GM23338 (cell line): ENCODE results near the gene KCNMA1. TPM values are rescaled to one million over a fixed set of nuclear protein-coding genes. Genes with fewer than 3 reads are reported as not detected.

Source experiments
- ATAC-seq: fragments of 200-7000 bp; cut with Tn5 transposase; 3 replicates; pipeline ENCODE4 v1.9.1; 2020
- DNase-seq: peaks from one replicate; pipeline ENCODE4 v3.0.0-alpha.2; 2015; ENCODE audit warnings: low spot score
- H2AFZ ChIP-seq: fragments of 200-600 bp; sonication (generic); 2 replicates; pipeline ENCODE4 v1.8.0; 2016; ENCODE audit warnings: antibody characterized with exemption, mild to moderate bottlenecking, moderate library complexity
- H3F3A ChIP-seq: fragments of 200-600 bp; sonication (generic); replicated peaks from 2 replicates; pipeline ENCODE4 v1.8.0; 2017; ENCODE audit warnings: antibody characterized with exemption, mixed run types, low read depth
- H3K27ac ChIP-seq: fragments of 200-600 bp; sonication (generic); 2 replicates; pipeline ENCODE4 v1.6.1; 2016; ENCODE audit warnings: low read depth
- H3K27me3 ChIP-seq: fragments of 200-600 bp; sonication (generic); 2 replicates; pipeline ENCODE4 v1.8.0; 2016; ENCODE audit warnings: mild to moderate bottlenecking, mixed run types, moderate library complexity; ENCODE audit not compliant: insufficient read depth
- H3K36me3 ChIP-seq: fragments of 200-600 bp; sonication (generic); 2 replicates; pipeline ENCODE4 v1.8.0; 2016; ENCODE audit warnings: mild to moderate bottlenecking; ENCODE audit not compliant: insufficient read depth
- H3K4me1 ChIP-seq: fragments of 200-600 bp; sonication (generic); 2 replicates; pipeline ENCODE4 v1.8.0; 2016; ENCODE audit warnings: mild to moderate bottlenecking, moderate library complexity; ENCODE audit not compliant: insufficient read depth
- H3K4me2 ChIP-seq: fragments of 200-600 bp; sonication (generic); 2 replicates; pipeline ENCODE4 v1.7.1; 2017; ENCODE audit warnings: mixed run types
- H3K4me3 ChIP-seq: fragments of 200-600 bp; sonication (generic); 2 replicates; pipeline ENCODE4 v1.6.1; 2016; ENCODE audit warnings: mixed run types
- H3K79me2 ChIP-seq: fragments of 200-600 bp; sonication (generic); replicated peaks from 2 replicates; pipeline ENCODE4 v1.8.0; 2017; ENCODE audit warnings: mild to moderate bottlenecking; ENCODE audit not compliant: insufficient read depth
- H3K9me2 ChIP-seq: fragments of 200-600 bp; sonication (generic); 2 replicates; pipeline ENCODE4 v1.8.0; 2017; ENCODE audit not compliant: insufficient read depth
- H4K20me1 ChIP-seq: fragments of 200-600 bp; sonication (generic); replicated peaks from 2 replicates; pipeline ENCODE4 v1.8.0; 2017; ENCODE audit warnings: mild to moderate bottlenecking; ENCODE audit not compliant: insufficient read depth
- H3K27ac Mint-ChIP-seq: 2 replicates; pipeline ENCODE4 v1.8.0; 2020; ENCODE audit warnings: inconsistent platforms, mild to moderate bottlenecking, moderate library complexity, mixed read lengths
- H3K27me3 Mint-ChIP-seq: 3 replicates; pipeline ENCODE4 v1.8.0; 2022; ENCODE audit warnings: low read depth, mild to moderate bottlenecking, moderate library complexity, mixed read lengths, inconsistent platforms; ENCODE audit not compliant: insufficient read depth, poor library complexity
- H3K36me3 Mint-ChIP-seq: 3 replicates; pipeline ENCODE4 v1.8.0; 2021; ENCODE audit warnings: low read depth, mild to moderate bottlenecking, inconsistent platforms, moderate library complexity, mixed read lengths
- H3K4me1 Mint-ChIP-seq: 3 replicates; pipeline ENCODE4 v1.8.0; 2020; ENCODE audit warnings: mild to moderate bottlenecking, inconsistent platforms, mixed read lengths
- H3K4me3 Mint-ChIP-seq: 3 replicates; pipeline ENCODE4 v1.8.0; 2021; ENCODE audit warnings: moderate library complexity, mild to moderate bottlenecking, inconsistent platforms, mixed read lengths
- H3K9me3 Mint-ChIP-seq: 3 replicates; pipeline ENCODE4 v1.8.0; 2020; ENCODE audit warnings: moderate library complexity, mild to moderate bottlenecking, inconsistent platforms, mixed read lengths
- CREB1 ChIP-seq: fragments of 250-450 bp; sonication (Bioruptor Pico); IDR thresholded peaks from 2 replicates; pipeline ENCODE4 v1.5.0; 2020; ENCODE audit warnings: low read depth, mild to moderate bottlenecking, moderate library complexity
- EZH2 ChIP-seq: fragments of 200-600 bp; sonication (generic); IDR thresholded peaks from one replicate; pipeline ENCODE4 v1.8.0; 2017; ENCODE audit warnings: antibody characterized with exemption, mild to moderate bottlenecking, low read depth; ENCODE audit not compliant: unreplicated experiment
- EZH2phosphoT487 ChIP-seq: fragments of 200-600 bp; sonication (generic); IDR thresholded peaks from one replicate; pipeline ENCODE4 v1.8.1; 2018; ENCODE audit warnings: antibody characterized with exemption; ENCODE audit not compliant: unreplicated experiment
- JUNB ChIP-seq: IDR thresholded peaks from one replicate; pipeline ENCODE4 v1.6.1; 2016; ENCODE audit warnings: antibody characterized with exemption; ENCODE audit not compliant: unreplicated experiment
- STAT1 ChIP-seq: IDR thresholded peaks from one replicate; pipeline ENCODE4 v1.6.1; 2016; ENCODE audit warnings: antibody characterized with exemption; ENCODE audit not compliant: unreplicated experiment
- ZNF331 ChIP-seq: fragments of 250-450 bp; sonication (Bioruptor Pico); IDR thresholded peaks from 2 replicates; pipeline ENCODE4 v1.5.0; 2020; ENCODE audit warnings: low read depth, mild to moderate bottlenecking, moderate library complexity
- polyA plus RNA-seq: library from polyadenylated mRNA; unstranded; fragments of >200 nt; fragmentation: Nextera tagmentation; extraction: Ambion mirVana; gene quantifications from 2 replicates; pipeline ENCODE4 v1.2.1, GENCODE V29; 2016
- total RNA-seq: library from RNA; depleted of rRNA; stranded (reverse); fragments of >200 nt; shearing (Covaris generic); gene quantifications from 2 replicates; pipeline ENCODE4 v1.2.3, GENCODE V29; 2014
- TF ChIP-seq, protein P1 (sequence below): IDR thresholded peaks from one replicate; pipeline ENCODE4 v1.6.1; 2018; ENCODE audit warnings: antibody characterized with exemption; ENCODE audit not compliant: unreplicated experiment
- TF ChIP-seq, protein P2 (sequence below), 2 experiments: fragments of 200-600 bp in 1 of 2; sonication (generic) in 1 of 2; conservative IDR thresholded peaks; 2 replicates each; pipeline versions ENCODE4 v1.5.1 to v1.6.1; 2016 to 2017; ENCODE audit warnings: antibody characterized with exemption in 2 of 2, low read depth in 2 of 2, mild to moderate bottlenecking in 2 of 2, moderate library complexity in 1 of 2

The KCNMA1 gene
- total and polyA plus RNA-seq, 2 experiments from 2014 or later, result 8.2 to 9.0 TPM

DNA sequence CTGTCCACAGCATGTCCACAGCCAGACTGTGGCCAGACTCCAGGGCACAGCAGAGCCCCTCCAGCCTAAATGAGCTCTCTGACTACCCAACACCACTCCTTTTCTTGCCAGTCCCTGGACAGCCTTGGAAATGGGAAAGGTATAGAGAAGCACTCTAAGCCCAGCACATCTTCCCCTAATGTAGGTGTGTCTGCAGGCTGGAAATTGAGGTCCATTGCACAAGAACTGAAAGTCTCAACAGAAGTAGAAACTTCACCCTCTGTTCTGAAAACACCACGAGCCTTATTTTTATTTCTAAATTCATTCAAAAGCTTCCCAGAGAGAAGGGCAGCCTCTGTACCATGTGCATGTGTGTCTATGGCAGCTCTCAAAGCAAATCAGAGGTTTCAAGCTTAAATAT lies 3.7 kb upstream of the KCNMA1 start (continued):
- TF ChIP-seq, protein P1, sequence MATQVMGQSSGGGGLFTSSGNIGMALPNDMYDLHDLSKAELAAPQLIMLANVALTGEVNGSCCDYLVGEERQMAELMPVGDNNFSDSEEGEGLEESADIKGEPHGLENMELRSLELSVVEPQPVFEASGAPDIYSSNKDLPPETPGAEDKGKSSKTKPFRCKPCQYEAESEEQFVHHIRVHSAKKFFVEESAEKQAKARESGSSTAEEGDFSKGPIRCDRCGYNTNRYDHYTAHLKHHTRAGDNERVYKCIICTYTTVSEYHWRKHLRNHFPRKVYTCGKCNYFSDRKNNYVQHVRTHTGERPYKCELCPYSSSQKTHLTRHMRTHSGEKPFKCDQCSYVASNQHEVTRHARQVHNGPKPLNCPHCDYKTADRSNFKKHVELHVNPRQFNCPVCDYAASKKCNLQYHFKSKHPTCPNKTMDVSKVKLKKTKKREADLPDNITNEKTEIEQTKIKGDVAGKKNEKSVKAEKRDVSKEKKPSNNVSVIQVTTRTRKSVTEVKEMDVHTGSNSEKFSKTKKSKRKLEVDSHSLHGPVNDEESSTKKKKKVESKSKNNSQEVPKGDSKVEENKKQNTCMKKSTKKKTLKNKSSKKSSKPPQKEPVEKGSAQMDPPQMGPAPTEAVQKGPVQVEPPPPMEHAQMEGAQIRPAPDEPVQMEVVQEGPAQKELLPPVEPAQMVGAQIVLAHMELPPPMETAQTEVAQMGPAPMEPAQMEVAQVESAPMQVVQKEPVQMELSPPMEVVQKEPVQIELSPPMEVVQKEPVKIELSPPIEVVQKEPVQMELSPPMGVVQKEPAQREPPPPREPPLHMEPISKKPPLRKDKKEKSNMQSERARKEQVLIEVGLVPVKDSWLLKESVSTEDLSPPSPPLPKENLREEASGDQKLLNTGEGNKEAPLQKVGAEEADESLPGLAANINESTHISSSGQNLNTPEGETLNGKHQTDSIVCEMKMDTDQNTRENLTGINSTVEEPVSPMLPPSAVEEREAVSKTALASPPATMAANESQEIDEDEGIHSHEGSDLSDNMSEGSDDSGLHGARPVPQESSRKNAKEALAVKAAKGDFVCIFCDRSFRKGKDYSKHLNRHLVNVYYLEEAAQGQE, result no peak
- no peak for TF ChIP-seq JUNB

DNA sequence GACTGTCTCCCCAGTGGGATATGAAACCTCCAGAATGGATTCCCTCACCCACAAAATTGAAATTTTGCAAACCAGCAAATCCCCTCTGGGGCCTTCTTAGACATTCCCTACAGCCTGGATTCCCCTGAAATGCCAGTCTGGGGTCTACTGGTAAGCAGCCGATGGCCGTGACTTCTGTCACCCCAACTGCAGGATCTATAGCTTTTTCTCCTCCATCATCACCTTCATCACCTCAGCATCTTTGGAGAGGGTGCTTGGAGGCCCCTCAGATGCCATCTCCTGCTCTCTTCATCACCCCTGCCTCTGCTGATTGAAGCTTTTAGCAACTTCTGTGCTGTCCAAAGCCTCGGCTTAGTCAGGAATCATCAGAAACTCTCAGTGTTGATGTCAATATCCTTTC lies 2.6 kb upstream of the KCNMA1 start:
- TF ChIP-seq JUNB (no peak), ZNF331 (CRISPR knock-in tag) (no peak), STAT1 (no peak)
- Mint-ChIP-seq H3K4me3 (no peak overlapping the region), H3K27me3 (peaks cover 63% of the 10 kb centered on the region), H3K36me3 (peaks cover 9% of the 10 kb centered on the region; the same call in 2 of the 3 replicates), H3K27ac (no peak overlapping the region), H3K4me1 (peaks cover 24% of the 10 kb centered on the region; the same call in 2 of the 3 replicates), H3K9me3 (peaks cover 14% of the 10 kb centered on the region)
- no peak overlapping the region for H2AFZ ChIP-seq
- DNase-seq (no peak), ATAC-seq (no peak)
- no peaks in the 10 kb centered on the region for H3K79me2 ChIP-seq
- H3K36me3 ChIP-seq, result peaks cover 4% of the 10 kb centered on the region; the same call in 1 of the 2 replicates
- H3K4me1 ChIP-seq, result peaks cover 20% of the 10 kb centered on the region
- H3K9me2 ChIP-seq, result 0 out of 2 replicates have a peak, but pooled peaks cover 3% of the 10 kb centered on the region
- no peak overlapping the region for H3K4me2 ChIP-seq
- H3K4me3 ChIP-seq, result no peak overlapping the region
- H3F3A ChIP-seq, result peaks cover 9% of the 10 kb centered on the region; the same call in 1 of the 2 replicates
- peaks cover 57% of the 10 kb centered on the region for H3K27me3 ChIP-seq
- no peak overlapping the region for H3K27ac ChIP-seq
- peaks cover 6% of the 10 kb centered on the region; the same call in 1 of the 2 replicates for H4K20me1 ChIP-seq

DNA sequence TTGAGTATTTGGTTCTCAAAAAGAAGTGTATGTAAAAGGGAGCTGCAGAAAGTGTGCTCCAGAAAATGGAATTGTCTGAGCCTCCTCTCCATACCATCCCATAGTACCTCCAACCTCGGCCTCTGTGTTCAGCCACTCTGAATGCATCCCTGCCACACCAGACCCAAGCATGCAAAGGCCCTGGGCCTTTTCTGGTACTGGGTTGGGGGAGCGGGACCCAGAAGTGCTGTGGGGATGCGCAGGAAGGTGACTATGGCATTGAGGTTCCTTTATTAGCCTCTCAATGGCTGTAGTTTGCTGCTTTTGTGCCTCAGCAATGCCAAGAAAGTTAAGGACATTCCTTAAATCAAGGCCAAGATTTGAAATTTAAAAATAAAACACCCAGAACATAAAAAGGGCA lies 2.1 kb upstream of the KCNMA1 start:
- peaks cover 24% of the 10 kb centered on the region for H3K4me1 ChIP-seq
- H3K4me3 ChIP-seq, result no peak overlapping the region
- ATAC-seq, result no peak
- peaks cover 3% of the 10 kb centered on the region; the same call in 1 of the 2 replicates for H3K36me3 ChIP-seq
- Mint-ChIP-seq H3K27ac (no peak overlapping the region), H3K4me1 (peaks cover 28% of the 10 kb centered on the region; the same call in 2 of the 3 replicates), H3K4me3 (no peak overlapping the region), H3K9me3 (peaks cover 10% of the 10 kb centered on the region), H3K36me3 (peaks cover 6% of the 10 kb centered on the region; the same call in 2 of the 3 replicates), H3K27me3 (peaks cover 63% of the 10 kb centered on the region)
- H3K27me3 ChIP-seq, result peaks cover 61% of the 10 kb centered on the region
- DNase-seq, result no peak
- no peaks in the 10 kb centered on the region for H3K79me2 ChIP-seq
- TF ChIP-seq EZH2 (no peak), CREB1 (CRISPR knock-in tag) (no peak), STAT1 (no peak), EZH2phosphoT487 (no peak)
- TF ChIP-seq, protein P2, sequence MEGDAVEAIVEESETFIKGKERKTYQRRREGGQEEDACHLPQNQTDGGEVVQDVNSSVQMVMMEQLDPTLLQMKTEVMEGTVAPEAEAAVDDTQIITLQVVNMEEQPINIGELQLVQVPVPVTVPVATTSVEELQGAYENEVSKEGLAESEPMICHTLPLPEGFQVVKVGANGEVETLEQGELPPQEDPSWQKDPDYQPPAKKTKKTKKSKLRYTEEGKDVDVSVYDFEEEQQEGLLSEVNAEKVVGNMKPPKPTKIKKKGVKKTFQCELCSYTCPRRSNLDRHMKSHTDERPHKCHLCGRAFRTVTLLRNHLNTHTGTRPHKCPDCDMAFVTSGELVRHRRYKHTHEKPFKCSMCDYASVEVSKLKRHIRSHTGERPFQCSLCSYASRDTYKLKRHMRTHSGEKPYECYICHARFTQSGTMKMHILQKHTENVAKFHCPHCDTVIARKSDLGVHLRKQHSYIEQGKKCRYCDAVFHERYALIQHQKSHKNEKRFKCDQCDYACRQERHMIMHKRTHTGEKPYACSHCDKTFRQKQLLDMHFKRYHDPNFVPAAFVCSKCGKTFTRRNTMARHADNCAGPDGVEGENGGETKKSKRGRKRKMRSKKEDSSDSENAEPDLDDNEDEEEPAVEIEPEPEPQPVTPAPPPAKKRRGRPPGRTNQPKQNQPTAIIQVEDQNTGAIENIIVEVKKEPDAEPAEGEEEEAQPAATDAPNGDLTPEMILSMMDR (conservative IDR thresholded peaks at IDR 0.05; ENCODE audit: low read depth in 2 of 2), result no peak
- no peak overlapping the region for H2AFZ ChIP-seq
- H4K20me1 ChIP-seq, result peaks cover 6% of the 10 kb centered on the region; the same call in 1 of the 2 replicates
- no peak overlapping the region for H3K27ac ChIP-seq
- H3K9me2 ChIP-seq, result 0 out of 2 replicates have a peak, but pooled peaks cover 3% of the 10 kb centered on the region
- no peak overlapping the region for H3K4me2 ChIP-seq
- peaks cover 9% of the 10 kb centered on the region; the same call in 1 of the 2 replicates for H3F3A ChIP-seq
